Amniotic stem cell (primary cell): ENCODE results near the gene SMAD7.
A peak's percentile ranks its signal among the peaks of the same experiment; 100 is the strongest.

Source experiments
- DNase-seq: peaks from one replicate; lab custom pipeline; 2025; lab: John Stamatoyannopoulos, UW

SMAD7 gene

GRCh38 chr18:48944634-48945033 lies 6.1 kb downstream of the SMAD7 start:
- DNase-seq: no peak

GRCh38 chr18:48943736-48944527 lies 6.8 kb downstream of the SMAD7 start:
- no peak for DNase-seq

- no peak for DNase-seq
These were observed 7.4 kb downstream of the SMAD7 start for GRCh38 chr18:48943333-48943732.

- DNase-seq: peak; percentile 87
These were observed 8.1 kb downstream of the SMAD7 start for GRCh38 chr18:48942554-48943261.

GRCh38 chr18:48942086-48942485 lies 8.7 kb downstream of the SMAD7 start:
- no peak for DNase-seq

GRCh38 chr18:48941672-48942071 lies 9.1 kb downstream of the SMAD7 start:
- no peak for DNase-seq

GRCh38 chr18:48940854-48941611 lies 9.7 kb downstream of the SMAD7 start:
- no peak for DNase-seq

- no peak for DNase-seq
These were observed 11.3 kb downstream of the SMAD7 start for GRCh38 chr18:48939205-48940097.

GRCh38 chr18:48938827-48939204 lies 11.9 kb downstream of the SMAD7 start:
- DNase-seq: no peak

GRCh38 chr18:48937869-48938750 lies 12.7 kb downstream of the SMAD7 start:
- no peak for DNase-seq

- DNase-seq: no peak
These were observed 15.4 kb downstream of the SMAD7 start for GRCh38 chr18:48935433-48935774.

GRCh38 chr18:48934723-48935432 lies 15.9 kb downstream of the SMAD7 start:
- no peak for DNase-seq

- DNase-seq: no peak
These were observed 16.4 kb downstream of the SMAD7 start for GRCh38 chr18:48934415-48934722.

GRCh38 chr18:48933578-48934414 lies 17.0 kb downstream of the SMAD7 start:
- DNase-seq: no peak

GRCh38 chr18:48932822-48933510 lies 17.8 kb downstream of the SMAD7 start:
- no peak for DNase-seq

GRCh38 chr18:48932462-48932818 lies 18.3 kb downstream of the SMAD7 start:
- no peak for DNase-seq

GRCh38 chr18:48931680-48932461 lies 18.9 kb downstream of the SMAD7 start:
- no peak for DNase-seq

- no peak for DNase-seq
These were observed 19.8 kb downstream of the SMAD7 start for GRCh38 chr18:48930926-48931325.
